GM21367 (cell line): ENCODE results near the gene RNF157.

Source experiments
- ATAC-seq: cut with Tn5 transposase; IDR thresholded peaks from one replicate; pipeline ENCODE4 v1.9.1; 2021; ENCODE audit not compliant: unreplicated experiment

The RNF157 gene

DNA sequence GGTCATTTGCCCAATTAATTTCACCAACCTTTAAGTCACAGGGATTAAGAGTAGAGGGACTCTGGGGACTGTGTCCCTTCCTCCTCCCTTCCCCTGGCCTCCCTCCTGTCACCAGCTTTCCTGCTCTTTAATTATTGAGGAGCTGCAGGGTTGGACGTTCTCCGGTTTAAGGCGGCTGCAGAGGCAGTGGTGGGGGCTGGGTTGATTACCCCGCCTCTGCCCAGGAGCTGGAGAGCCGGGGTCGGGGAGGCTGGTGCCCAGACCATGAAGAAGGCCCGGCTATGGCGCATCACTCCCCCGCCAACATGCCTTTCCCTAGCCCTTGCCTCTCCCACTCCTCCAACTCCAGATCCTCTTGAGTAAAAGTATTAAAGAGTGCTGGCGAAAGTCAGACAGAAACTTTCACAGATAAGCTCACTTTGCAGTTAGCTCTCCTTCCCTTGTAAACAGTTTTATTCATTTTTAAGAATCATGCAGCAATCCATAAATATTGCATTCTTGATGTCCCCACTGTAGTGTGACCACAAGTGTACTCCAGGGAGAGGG is 98.2 kb downstream of the RNF157 start:
- ATAC-seq, result no peak

DNA sequence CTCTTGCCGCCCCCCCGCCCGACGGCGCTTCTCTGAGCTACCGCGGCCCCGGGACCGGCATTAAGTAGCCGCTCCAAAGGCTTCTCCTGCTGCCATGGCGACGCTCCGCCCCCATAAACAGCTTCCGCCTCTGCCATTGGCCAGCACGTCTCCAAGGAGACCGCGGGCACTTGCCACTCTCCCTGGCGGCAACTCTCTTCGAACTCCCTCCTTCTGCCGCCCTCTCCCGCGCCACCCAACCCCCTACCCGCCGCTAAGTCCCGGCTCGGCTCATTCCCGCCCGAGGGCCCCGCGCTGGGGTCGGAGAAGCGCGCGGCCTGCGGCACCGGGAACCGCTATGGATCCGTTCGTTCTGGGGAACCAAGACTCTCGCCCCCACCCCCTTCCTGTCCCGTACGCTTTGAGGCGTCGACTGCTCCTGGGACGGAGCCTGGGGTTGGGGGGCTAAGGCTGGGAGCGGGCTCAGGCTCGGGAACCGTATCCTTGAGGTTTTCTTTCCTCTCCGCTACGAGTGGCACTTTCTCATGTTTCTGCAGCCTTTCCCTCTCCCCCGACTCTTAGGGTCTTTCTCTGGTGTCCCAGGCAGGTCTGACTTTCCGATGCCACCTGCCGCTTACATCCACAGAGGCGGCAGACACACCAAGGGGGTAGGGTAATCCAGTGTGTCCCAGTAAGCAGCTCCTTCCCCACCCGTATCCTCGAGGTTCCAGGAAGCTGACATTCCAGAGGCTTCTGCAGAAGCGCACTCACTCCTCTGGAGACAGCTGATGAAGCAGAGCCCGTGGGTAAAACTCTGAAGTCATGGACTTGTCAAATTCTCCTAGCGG is 98.9 kb downstream of the RNF157 start, which contains the start of gene FOXJ1:
TSS of gene FOXJ1 (minus strand) at position 34 of the 827 bp plus-strand sequence. CDS start 850 bp downstream, outside the sequence.
- peak; percentile 55 for ATAC-seq

DNA sequence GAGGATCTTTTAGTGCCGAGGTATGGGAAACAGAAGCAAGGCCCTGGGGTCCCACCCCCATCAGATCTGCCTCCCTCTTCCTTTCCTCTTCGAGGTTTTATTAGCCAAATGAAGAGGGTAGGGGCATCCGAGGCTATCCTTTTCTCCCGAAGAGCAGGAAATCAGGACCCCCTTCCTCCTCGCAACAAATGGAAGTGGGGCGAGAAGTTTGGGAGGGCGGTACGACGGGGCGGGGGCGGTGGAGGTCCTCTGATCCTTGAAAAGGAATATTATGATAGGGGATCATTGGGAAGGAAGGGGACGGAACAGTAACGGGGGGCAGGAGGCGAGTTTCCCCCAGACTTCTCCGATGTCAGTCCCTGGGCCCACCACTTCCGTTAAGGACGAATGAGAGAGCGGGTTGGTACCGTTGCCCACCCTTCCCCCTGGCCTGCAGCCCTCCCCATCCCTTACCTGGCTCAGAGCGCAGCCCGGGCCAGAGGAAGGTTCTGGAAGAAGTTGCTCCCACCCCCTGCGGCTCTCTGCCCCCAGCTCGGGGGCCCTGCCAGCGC is 99.6 kb downstream of the RNF157 start:
- no peak for ATAC-seq

DNA sequence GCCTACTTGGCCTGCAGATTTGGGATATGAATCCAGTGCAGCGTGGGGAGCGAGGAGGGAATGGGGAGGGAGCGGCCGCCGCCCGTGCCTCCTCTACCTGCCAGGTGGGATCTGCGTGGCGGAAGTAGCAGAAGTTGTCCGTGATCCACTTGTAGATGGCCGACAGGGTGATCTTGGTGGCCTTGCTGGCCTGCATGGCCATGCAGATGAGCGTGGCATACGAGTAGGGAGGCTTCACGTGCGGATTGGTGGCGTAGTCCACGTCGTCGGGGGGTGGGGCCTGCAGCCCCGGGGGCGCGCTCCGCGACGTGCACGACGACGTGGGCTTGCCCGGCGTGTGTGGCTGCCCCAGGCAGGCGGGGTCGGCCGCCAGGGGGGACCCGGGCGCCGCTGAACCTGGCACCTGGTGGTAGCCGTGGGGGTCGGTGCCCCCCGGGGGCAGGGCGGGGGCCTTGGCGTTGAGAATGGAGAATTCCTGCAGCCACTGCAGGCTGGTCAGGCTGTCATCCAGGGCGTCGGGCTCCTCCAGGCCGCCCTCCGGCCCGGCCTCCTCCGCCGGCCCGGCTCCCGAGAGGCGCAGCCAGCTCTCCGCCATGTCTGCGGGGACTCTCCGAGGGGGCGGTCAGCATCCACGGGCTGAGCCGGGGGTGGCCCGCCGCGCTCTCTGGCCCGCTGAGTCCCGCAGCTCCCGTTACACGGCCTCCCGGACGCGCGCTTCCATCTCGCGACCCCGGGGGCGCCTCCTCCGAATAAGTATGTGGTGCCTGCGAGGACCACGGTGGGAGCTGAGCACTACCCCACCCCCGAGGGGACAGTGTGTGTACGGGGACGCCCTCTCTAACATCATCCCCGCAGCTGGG is 100.3 kb downstream of the RNF157 start:
- ATAC-seq, result no peak

DNA sequence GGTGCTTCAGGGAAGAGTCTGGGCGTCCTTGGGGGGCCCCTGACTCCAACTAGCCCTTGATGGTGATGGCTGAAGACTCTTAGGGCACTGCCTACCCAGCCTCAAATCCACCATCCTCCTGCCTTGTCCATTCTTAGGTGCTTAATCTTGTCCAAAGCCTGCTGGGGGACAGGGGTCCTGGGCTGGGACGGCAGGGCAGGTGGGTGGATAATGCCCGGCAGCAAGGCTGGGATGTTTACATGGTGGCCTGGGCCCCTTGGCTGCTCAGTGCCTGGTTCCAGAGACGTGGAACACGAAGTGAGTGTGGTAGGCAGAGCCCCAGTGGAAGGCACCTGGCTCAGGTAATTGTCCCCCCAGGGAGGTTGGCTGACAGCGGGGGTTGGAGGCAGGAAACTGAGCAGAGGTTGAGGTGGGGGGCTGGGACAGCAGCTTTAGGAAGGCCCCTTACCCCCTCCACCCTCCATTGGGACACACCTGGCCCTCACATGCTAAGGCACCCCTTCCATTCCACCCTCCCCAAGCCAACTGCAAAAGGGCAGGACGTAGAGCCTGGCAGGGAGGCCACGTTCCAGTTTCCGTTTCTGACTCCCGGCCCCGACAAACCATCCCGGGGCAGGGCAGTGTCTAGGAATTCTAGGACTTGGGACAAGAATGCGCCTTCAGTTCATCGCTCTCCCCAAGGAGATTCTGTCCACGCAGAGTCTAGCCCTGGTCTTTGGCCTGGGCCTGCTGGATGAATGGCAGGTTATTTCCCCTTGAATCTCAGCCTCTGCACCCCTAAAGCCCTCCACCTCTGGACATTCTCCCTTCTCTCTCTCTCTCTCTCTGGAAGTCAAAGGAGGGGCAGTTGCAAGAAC is 101.2 kb downstream of the RNF157 start:
- no peak for ATAC-seq

DNA sequence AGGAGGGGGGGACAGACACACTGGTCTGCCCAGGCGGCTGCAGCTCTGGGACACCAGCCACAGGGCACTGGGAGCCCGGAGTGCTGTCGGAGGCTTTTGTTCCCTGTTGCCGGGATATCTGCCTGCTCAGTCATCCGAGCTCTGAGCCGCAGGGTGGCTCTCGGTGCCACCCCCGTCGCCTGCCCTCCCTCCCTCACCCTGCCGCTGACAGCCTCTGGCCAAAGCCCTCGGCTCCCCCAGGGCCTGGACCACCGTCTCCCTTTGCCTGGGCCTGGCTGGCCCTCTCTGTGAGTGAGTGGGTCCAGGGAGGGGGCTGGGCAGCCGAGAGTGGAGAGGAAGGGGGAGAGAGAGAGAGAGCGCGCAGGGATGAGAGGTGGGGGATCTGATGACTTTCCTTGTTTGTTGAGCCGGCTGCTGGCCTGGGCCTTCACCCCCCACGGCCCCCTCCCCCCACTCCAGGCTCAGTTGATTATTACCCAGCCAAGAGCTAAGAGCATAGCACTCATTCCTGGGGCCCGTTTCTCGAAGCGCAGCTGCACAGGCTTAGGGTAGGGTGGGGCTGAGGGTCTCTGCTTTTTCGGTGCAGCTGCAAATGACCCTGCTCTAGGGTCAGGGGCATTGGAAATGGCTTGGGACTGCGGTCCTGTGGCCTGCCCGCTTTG is 101.9 kb downstream of the RNF157 start:
- ATAC-seq, result no peak

DNA sequence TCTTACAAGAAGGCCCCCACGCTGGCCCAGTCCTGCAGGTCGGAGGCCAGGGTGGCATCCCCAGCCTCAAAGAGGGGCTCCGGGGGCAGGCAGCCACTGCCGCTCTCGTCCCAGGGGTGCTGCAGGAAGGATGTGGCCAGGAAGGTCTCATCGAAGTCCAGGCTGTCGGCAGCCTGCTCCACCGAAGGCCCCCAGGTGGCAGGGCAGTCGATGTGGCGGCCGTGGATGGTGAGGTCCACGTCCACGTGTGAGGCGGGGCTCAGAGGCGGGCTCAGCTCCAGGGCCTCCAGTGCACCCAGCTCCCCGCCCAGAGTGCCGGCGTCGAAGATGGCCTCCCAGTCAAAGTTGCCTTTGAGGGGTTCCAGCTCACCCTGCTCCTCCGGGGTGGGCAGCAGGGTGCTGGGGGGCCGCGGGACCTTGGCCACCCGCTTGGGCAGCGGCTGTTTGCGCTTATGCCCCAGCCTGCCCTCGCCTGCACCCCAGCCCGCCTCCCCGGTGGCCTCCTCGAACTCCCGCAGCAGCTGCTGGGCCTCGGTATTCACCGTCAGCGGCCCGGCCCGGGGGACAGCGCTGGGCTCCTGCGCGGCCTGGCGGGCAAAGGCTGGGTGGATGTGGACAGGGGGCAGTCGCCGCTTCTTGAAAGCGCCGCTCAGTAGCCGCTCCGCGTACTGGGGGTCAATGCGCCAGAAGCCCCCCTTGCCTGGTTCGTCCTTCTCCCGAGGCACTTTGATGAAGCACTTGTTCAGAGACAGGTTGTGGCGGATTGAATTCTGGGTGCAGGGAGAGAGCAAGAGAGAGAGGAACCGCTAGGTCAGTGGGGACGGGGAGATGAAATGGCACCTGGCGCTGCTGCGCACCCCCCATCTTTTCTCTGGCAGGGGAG is 102.7 kb downstream of the RNF157 start:
- no peak for ATAC-seq

DNA sequence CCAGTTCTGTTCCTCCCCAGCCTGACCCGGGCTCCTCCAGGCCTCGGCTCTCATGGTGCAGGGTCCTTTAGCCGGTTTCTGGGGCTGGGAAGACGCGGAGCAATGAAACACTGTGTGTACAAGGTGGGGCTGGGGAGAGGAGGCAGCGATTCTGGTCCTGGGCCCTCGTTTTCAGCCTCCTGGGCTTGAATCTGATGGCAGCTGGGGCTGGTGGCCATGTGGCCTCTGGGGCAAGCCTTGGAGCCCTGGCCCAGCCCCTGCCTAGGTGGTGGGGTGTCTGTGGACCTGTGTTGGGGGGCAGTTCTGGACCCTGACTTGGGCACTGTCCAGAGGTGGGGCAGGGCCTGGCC is 103.3 kb downstream of the RNF157 start:
- no peak for ATAC-seq

DNA sequence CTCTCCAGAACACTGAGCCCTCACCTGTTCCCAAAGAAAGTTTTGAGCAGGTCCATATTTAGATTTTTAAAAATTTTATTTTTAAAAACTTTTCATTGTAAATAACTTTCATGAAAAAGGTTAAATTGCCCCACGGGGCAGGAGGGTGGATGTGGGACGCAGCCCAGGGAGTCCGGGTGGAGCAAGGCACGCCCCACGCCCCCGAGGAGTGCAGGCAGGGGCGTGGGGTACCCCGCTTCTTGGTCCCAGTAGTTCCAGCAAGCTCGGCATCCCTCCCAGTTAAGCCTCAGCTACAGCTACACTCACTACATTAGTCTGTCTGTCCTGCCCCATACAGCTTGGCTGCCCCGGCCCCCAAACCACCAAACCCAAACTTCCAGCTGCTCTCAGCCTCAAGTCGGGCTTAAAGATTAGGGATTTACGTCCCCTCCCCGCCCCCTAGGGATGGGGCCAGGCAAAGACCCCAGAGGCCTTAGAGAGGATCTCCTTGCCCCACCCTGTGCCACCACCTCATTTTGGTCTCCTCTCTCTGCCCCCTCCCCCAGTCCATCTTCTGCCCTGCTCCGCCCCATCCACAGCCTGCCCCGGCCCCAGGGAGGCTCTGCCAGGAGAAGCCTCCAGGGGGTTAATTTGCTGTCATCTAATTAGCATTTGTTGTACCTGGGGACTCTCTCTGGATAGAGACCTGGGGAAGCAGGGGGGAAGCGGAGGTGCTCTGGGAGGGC is 103.9 kb downstream of the RNF157 start:
- no peak for ATAC-seq

DNA sequence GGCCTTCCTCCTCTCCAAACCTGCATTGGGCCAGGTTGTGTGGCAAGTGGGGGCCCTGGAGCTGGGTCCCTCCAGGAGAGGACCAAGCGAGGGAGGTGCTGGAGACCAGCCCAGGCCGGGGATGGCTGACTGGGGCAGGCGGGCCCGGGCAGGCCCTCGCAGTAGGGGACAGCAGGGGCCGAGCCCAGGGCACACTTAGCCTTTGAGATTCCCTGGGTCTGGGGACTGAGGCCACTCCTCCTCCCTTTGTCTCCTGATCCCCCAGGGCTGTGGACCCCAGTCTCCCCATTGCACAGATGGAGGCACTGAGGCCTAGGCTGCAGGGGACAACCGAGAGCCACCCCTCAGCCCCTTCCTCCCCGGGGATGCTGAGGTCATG is 104.5 kb downstream of the RNF157 start:
- ATAC-seq, result no peak

DNA sequence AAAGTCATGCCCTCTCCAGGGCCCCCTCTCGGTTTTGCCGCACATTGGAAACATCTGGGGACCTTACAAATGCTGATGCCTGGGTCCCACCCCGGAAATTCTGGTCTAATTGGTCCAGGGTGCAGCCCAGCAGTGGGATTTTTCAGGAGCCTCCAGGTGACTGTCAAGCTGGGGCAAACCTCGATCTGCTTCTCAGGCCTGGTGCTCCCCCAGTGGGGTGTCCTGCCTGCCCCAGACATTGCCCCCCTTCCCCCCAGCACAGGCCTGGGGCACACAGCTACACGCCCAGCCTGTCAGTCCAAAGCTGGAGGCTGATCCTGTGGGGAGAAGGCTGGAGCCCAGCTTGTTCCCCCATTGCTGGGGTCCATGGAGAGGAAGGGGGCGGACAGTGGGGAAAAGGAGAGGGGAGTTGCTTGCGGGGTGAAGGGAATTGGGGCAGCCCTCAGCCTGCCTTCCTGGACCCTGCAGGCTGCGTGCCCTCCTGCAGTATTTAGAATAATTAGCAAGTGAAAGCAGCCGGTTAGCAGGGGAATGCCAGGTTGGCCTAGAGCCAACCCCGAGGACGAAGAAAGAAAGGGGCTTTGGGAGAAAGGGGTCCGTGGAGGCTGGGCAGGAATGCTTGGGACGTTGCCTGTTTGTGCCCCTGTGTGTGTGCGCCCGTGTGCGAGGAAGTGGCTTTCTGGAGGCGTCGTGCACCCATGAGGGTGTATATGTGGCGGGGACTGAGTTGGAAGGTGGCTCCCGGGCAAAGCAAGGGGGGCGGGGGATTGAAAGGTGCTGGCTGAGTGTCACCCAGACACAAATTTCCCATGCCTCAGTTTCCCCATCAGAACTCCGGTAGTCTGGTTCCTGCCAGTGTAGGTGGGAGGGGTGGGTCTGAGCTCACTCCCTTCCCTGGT is 105.1 kb downstream of the RNF157 start:
- ATAC-seq, result no peak

DNA sequence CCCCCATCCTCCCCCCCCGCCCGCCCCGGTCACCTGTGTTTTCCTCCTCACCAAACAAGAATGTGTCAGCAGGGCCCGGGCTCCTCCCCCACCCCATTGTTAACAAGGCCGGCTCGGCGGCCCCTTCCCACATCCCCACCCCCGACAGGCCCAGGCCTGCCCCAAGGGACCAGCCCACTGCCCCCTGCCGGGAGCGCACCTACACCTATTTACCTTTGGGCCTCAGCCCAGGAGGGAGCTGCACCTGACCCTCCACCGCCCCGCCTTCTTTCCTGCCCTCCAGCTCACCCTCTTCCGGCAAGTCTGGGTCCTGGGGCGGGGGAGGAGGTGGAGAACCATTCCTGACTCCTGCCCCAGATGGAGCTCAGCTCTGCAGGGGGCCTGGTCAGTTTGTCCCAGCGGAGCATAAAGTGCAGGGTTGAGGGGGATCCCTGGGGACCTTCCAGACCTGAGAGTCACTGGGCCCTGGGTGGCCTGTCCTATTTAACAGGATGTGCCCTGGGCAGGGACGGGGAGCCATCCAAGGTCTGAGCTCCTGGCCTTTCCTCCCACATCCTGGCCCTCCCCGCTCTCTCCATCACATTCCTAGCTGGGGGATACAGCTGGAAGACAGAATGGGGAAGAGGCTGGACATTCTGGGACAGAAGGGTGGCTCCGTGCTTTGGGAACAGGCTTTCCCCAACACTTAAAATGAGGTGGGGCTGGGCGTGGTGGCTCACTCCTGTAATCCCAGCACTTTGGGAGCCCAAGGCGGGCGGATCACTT is 107.5 kb downstream of the RNF157 start:
- no peak for ATAC-seq

DNA sequence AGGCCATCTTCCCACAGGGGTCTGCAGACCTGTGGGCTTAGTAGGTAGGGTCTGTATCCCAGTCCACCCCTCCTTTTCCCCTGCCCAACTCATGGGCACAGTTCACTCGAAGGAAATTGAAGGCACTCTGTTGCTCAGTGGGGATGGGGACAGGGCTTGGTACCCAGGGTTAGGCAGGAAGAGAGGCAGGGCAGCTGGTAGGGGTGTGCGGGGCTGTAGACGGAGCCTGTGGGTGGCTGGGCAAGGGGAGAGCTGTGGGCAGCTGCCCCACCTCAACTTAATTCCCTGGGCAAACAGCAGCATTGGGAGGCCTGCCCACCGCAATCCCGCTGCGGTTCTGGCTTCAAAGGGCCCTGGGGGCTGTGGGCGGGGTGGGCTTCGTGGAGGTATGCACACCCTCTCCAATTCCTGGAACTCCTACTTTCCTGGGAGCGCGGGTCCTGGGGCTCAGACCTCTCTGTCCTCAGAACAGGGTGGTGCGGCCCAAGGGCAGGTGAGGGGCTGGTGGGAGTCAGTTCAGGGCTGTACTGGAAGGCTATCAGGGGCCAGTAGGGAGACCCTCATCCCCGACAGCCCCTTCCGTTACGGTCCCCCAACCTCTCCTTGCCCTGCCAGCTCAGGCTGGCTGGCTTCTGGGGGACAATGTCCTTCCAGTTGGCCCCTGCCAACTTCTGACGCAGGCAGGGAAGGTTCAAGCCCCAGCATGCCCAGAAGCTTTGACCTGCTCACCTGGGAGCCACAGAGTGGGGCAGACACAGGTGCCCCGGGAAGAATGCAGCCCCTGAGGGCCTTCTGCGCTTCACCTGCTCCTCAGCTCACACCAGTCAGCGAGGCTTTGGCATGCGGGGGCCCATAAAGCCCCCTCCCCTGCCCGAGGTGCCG is 108.4 kb downstream of the RNF157 start:
- no peak for ATAC-seq

DNA sequence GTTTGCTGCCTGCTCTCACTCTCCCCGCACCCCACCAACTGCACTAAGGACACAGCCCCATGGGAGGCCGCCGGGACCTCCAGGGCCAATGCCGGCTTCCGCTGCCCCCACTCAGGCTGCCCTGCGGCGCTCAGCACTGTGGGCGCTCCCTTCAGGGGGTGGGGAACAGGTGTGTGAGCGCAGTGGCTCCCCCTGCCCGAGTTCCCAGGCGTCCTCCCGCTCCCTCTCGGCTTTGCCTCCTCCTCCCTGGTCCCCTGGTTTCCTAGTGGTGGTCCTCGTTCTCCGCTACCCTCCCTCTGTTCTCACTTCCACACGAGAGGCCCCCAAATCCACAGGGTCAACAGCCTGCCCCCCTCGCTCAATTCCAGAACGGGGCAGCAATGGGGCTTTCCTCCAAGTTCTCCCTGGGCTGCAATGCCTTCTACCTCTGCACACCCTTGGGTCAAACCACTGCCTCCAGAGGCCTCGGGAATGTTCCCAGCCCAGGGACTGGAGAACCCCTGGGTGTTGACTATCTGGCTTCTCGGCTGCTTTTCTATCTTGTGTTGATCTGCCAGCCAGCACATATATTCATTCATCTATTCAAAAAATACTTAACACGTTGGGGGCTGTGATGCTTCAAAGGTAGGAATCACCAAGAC is 109.1 kb downstream of the RNF157 start:
- ATAC-seq, result no peak

DNA sequence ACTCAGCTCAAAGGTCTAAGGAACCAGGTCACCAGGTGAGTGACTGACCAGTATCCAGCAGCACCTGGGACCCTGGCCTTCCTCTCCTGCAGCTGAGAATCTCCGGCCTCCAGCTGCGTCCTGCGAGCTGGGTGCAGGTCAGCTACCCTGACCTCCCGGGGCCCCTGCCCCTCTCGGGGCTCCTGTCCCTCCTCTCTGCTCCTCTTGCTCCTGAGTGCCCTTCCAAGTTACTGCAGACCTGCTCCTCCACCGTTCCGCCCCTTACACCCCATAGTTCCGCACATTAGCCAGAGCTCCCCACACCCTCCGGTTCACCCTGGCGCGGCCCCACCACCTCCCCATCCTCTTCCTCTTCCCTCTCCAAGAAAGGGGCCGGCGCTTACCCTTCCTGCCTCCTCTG is 109.8 kb downstream of the RNF157 start:
- ATAC-seq, result no peak
